ENCODE results near the gene LIPT1.

Gene LIPT1

GRCh38 chr2:99140860-99141109, 14.0 kb upstream of the LIPT1 start:
- H3K4me1 ChIP-seq = peaks cover 6% of the 10 kb centered on the region
- peak overlapping the region; percentile 97 for H2AFZ ChIP-seq
- peak overlapping the region; percentile 65 for H3K9ac ChIP-seq
- no peaks in the 10 kb centered on the region for H3K9me3 ChIP-seq (ENCODE audit: control insufficient read depth, low read length)
- no peak for TF ChIP-seq CTCF (IDR thresholded peaks at IDR 0.05)
- H3K4me2 ChIP-seq (ENCODE audit: low read length) = peak overlapping the region; percentile 62
- peak overlapping the region; percentile 65 for H3K4me3 ChIP-seq (ENCODE audit: low read depth, low read length)
- no peaks in the 10 kb centered on the region for H3K27me3 ChIP-seq (ENCODE audit: control insufficient read depth, insufficient read depth, low read length)
- H3K79me2 ChIP-seq = no peaks in the 10 kb centered on the region
- H3K36me3 ChIP-seq (ENCODE audit: control insufficient read depth, insufficient read depth, low read length) = no peaks in the 10 kb centered on the region
- H3K27ac ChIP-seq = peak overlapping the region; percentile 93

- TF ChIP-seq CTCF (IDR thresholded peaks at IDR 0.05) = no peak
- no peaks in the 10 kb centered on the region for H3K79me2 ChIP-seq
- H3K4me1 ChIP-seq = peaks cover 6% of the 10 kb centered on the region
- H3K9me3 ChIP-seq (ENCODE audit: control insufficient read depth, low read length) = no peaks in the 10 kb centered on the region
- peak within 1 kb of the TSS; percentile 93 for H3K27ac ChIP-seq
- H3K36me3 ChIP-seq (ENCODE audit: control insufficient read depth, insufficient read depth, low read length) = no peaks in the 10 kb centered on the region
- H3K9ac ChIP-seq = peak within 1 kb of the TSS; percentile 65
- H3K27me3 ChIP-seq (ENCODE audit: control insufficient read depth, insufficient read depth, low read length) = no peaks in the 10 kb centered on the region
- peak within 1 kb of the TSS; percentile 65 for H3K4me3 ChIP-seq (ENCODE audit: low read depth, low read length)
- H2AFZ ChIP-seq = peak within 1 kb of the TSS; percentile 97
- H3K4me2 ChIP-seq (ENCODE audit: low read length) = peak within 1 kb of the TSS; percentile 62
Observed at GRCh38 chr2:99141110-99142108, 13.4 kb upstream of the LIPT1 start, which contains the start of gene C2orf15. C2orf15 (plus strand) TSS chr2:99141707; CDS start chr2:99150559, 8,852 bp downstream.

- Histone ChIP-seq H3K27me3 (ENCODE audit: control insufficient read depth, insufficient read depth, low read length) (no peaks in the 10 kb centered on the region), H3K9me3 (ENCODE audit: control insufficient read depth, low read length) (no peaks in the 10 kb centered on the region), H3K4me3 (ENCODE audit: low read depth, low read length) (no peak overlapping the region), H3K36me3 (ENCODE audit: control insufficient read depth, insufficient read depth, low read length) (no peaks in the 10 kb centered on the region), H3K79me2 (peaks cover 2% of the 10 kb centered on the region), H2AFZ (no peak overlapping the region), H3K9ac (no peak overlapping the region), H3K4me2 (ENCODE audit: low read length) (no peak overlapping the region), H3K27ac (no peak overlapping the region), H3K4me1 (peaks cover 3% of the 10 kb centered on the region)
- no peak for TF ChIP-seq CTCF (IDR thresholded peaks at IDR 0.05)
Observed at GRCh38 chr2:99150706-99151105, 4.1 kb upstream of the LIPT1 start.

- no peak for TF ChIP-seq CTCF (IDR thresholded peaks at IDR 0.05)
- H3K36me3 ChIP-seq (ENCODE audit: control insufficient read depth, insufficient read depth, low read length) = no peaks in the 10 kb centered on the region
- H3K4me2 ChIP-seq (ENCODE audit: low read length) = no peak overlapping the region
- H3K27ac ChIP-seq = no peak overlapping the region
- H3K9me3 ChIP-seq (ENCODE audit: control insufficient read depth, low read length) = no peaks in the 10 kb centered on the region
- H3K4me1 ChIP-seq = peaks cover 11% of the 10 kb centered on the region
- H2AFZ ChIP-seq = no peak overlapping the region
- H3K79me2 ChIP-seq = peaks cover 2% of the 10 kb centered on the region
- no peak overlapping the region for H3K4me3 ChIP-seq (ENCODE audit: low read depth, low read length)
- no peaks in the 10 kb centered on the region for H3K27me3 ChIP-seq (ENCODE audit: control insufficient read depth, insufficient read depth, low read length)
- no peak overlapping the region for H3K9ac ChIP-seq
Observed at GRCh38 chr2:99152199-99152895, 2.4 kb upstream of the LIPT1 start.
